ENCODE data around the gene HIPK3.

The HIPK3 gene

GRCh38 chr11:33390944-33391892 is 134.0 kb downstream of the HIPK3 start:
- H3K4me1 ChIP-seq (ENCODE audit: low read depth, poor library complexity, severe bottlenecking), result no peaks in the 10 kb centered on the region
- no peak overlapping the region for H3K4me2 ChIP-seq
- no peak overlapping the region for H3K4me3 ChIP-seq (IDR thresholded peaks at IDR 0.05; ENCODE audit: insufficient read depth, low read depth, low read length)
- no peak overlapping the region for H3K9ac ChIP-seq
- no peaks in the 10 kb centered on the region for H3K79me2 ChIP-seq (ENCODE audit: insufficient read depth, low read depth)
- no peaks in the 10 kb centered on the region for H3K36me3 ChIP-seq (ENCODE audit: insufficient read depth)
- H3K27me3 ChIP-seq (ENCODE audit: insufficient read depth, low read depth), result no peaks in the 10 kb centered on the region
- H3K27ac ChIP-seq, result no peak overlapping the region
- TF ChIP-seq, protein P1, sequence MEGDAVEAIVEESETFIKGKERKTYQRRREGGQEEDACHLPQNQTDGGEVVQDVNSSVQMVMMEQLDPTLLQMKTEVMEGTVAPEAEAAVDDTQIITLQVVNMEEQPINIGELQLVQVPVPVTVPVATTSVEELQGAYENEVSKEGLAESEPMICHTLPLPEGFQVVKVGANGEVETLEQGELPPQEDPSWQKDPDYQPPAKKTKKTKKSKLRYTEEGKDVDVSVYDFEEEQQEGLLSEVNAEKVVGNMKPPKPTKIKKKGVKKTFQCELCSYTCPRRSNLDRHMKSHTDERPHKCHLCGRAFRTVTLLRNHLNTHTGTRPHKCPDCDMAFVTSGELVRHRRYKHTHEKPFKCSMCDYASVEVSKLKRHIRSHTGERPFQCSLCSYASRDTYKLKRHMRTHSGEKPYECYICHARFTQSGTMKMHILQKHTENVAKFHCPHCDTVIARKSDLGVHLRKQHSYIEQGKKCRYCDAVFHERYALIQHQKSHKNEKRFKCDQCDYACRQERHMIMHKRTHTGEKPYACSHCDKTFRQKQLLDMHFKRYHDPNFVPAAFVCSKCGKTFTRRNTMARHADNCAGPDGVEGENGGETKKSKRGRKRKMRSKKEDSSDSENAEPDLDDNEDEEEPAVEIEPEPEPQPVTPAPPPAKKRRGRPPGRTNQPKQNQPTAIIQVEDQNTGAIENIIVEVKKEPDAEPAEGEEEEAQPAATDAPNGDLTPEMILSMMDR (conservative IDR thresholded peaks at IDR 0.05; ENCODE audit: low read depth, low read length), result no peak
- H2AFZ ChIP-seq (ENCODE audit: low read depth), result no peak overlapping the region
- no peaks in the 10 kb centered on the region for H4K20me1 ChIP-seq (ENCODE audit: insufficient read depth)

- no peaks in the 10 kb centered on the region for H4K20me1 ChIP-seq (ENCODE audit: insufficient read depth)
- no peak overlapping the region for H3K27ac ChIP-seq
- H3K4me1 ChIP-seq (ENCODE audit: low read depth, poor library complexity, severe bottlenecking), result no peaks in the 10 kb centered on the region
- H3K9ac ChIP-seq, result no peak overlapping the region
- no peaks in the 10 kb centered on the region for H3K36me3 ChIP-seq (ENCODE audit: insufficient read depth)
- H2AFZ ChIP-seq (ENCODE audit: low read depth), result no peak overlapping the region
- no peak overlapping the region for H3K4me2 ChIP-seq
- no peaks in the 10 kb centered on the region for H3K79me2 ChIP-seq (ENCODE audit: insufficient read depth, low read depth)
- H3K4me3 ChIP-seq (IDR thresholded peaks at IDR 0.05; ENCODE audit: insufficient read depth, low read depth, low read length), result no peak overlapping the region
- no peaks in the 10 kb centered on the region for H3K27me3 ChIP-seq (ENCODE audit: insufficient read depth, low read depth)
- TF ChIP-seq, protein P1 (conservative IDR thresholded peaks at IDR 0.05; ENCODE audit: low read depth, low read length), result no peak
Measured at GRCh38 chr11:33391893-33392251, 134.7 kb downstream of the HIPK3 start.

DNA sequence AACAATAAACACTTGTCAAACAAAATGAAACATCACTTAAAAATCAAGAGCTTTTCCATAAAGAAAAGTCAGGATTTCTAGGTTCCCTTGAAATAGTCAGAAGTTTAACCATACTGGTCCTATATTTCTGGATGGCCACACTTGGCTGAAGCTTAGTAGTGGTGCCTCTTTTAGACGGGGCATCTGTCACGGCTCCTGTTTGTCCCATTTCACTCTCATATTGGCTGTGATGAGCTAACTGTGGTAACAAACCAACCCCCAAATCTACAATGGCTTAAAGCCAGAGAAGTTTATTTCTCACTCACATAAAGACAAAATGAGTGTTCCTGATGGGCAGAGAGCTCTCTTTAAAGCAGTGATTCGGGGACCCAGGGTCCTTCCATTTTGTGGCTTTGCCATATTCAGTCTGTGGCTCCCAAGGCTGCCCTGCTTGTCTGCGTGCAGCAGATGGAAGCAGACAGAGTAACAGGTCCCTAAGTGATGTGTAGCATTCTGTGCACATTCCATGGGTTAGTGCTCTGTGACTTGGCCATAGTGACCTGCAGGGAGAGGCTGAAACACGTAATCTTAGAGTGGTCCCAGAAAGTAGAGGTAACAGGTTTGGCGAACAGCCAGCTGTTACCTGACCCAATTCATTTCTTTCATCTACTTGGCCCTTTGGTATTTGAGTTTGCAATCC is 137.4 kb downstream of the HIPK3 start:
- Histone ChIP-seq H3K36me3 (ENCODE audit: insufficient read depth) (no peaks in the 10 kb centered on the region), H2AFZ (ENCODE audit: low read depth) (no peak overlapping the region)

GRCh38 chr11:33396361-33396760 is 139.2 kb downstream of the HIPK3 start:
- TF ChIP-seq, protein P1 (conservative IDR thresholded peaks at IDR 0.05; ENCODE audit: low read depth, low read length), result no peak
- no peak overlapping the region for H3K4me2 ChIP-seq
- no peaks in the 10 kb centered on the region for H3K36me3 ChIP-seq (ENCODE audit: insufficient read depth)
- no peak overlapping the region for H3K27ac ChIP-seq
- H3K9ac ChIP-seq, result no peak overlapping the region
- no peaks in the 10 kb centered on the region for H4K20me1 ChIP-seq (ENCODE audit: insufficient read depth)
- no peak overlapping the region for H3K4me3 ChIP-seq (IDR thresholded peaks at IDR 0.05; ENCODE audit: insufficient read depth, low read depth, low read length)
- H3K27me3 ChIP-seq (ENCODE audit: insufficient read depth, low read depth), result no peaks in the 10 kb centered on the region
- no peaks in the 10 kb centered on the region for H3K4me1 ChIP-seq (ENCODE audit: low read depth, poor library complexity, severe bottlenecking)
- H2AFZ ChIP-seq (ENCODE audit: low read depth), result no peak overlapping the region
- H3K79me2 ChIP-seq (ENCODE audit: insufficient read depth, low read depth), result no peaks in the 10 kb centered on the region

More for the DNA sequence above, 137.4 kb downstream of the HIPK3 start:
- H3K79me2 ChIP-seq (ENCODE audit: insufficient read depth, low read depth), result no peaks in the 10 kb centered on the region
- no peaks in the 10 kb centered on the region for H4K20me1 ChIP-seq (ENCODE audit: insufficient read depth)
- no peaks in the 10 kb centered on the region for H3K4me1 ChIP-seq (ENCODE audit: low read depth, poor library complexity, severe bottlenecking)
- H3K4me2 ChIP-seq, result no peak overlapping the region
- TF ChIP-seq, protein P1 (conservative IDR thresholded peaks at IDR 0.05; ENCODE audit: low read depth, low read length), result no peak
- H3K27ac ChIP-seq, result no peak overlapping the region
- no peak overlapping the region for H3K9ac ChIP-seq
- H3K4me3 ChIP-seq (IDR thresholded peaks at IDR 0.05; ENCODE audit: insufficient read depth, low read depth, low read length), result no peak overlapping the region
- no peaks in the 10 kb centered on the region for H3K27me3 ChIP-seq (ENCODE audit: insufficient read depth, low read depth)
